ENCODE measurements around the gene ZNF2. TPM values are rescaled to one million over a fixed set of nuclear protein-coding genes. Genes with fewer than 3 reads are reported as not detected.

The ZNF2 gene
- total and polyA plus RNA-seq, 2 of the 13 experiments (the other 11 are each of a cell fraction or from before 2014, with no cell fraction given): 4.3 to 6.1 TPM

DNA sequence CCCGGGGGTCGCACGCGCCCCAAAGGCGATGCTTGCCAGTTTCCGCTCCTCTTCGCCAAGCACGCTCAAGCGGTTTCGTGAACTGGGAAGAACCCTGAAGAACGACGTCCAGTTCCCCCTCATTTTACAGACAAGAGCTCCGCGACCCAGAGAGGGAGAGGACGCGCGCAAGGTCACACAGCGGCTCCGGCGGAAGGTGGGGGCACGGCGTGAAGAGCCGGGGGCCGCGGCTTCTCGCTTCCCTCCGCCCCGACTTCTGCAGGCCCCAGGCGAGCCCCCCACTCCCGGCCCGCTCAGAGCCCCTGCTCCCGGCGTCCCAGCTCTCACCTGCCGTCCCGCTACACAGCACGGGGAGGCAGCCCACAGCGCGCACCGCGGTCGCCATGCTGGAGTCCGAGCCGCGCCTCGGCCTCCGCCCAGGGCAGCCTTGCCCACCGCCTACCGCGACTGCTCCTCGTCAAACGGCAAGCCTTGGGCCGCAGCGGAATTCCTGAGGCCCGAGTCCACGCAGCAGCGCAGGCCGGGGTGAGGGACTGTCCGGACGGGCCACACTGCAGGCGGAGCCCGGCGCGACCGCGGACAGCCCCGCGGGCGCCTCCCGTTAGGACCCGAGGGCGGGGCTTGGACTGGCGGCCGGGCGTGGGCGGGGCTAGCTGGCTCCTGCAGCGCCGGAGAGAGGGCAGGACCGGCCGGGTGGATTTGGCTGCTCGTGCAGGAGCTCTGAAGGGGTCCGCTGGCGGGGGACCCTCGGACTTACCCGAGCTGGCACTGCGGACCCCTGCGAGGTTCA is 44.0 kb upstream of the ZNF2 start, which contains the start of gene MRPS5 (continued):
- TF ChIP-seq, protein P1, sequence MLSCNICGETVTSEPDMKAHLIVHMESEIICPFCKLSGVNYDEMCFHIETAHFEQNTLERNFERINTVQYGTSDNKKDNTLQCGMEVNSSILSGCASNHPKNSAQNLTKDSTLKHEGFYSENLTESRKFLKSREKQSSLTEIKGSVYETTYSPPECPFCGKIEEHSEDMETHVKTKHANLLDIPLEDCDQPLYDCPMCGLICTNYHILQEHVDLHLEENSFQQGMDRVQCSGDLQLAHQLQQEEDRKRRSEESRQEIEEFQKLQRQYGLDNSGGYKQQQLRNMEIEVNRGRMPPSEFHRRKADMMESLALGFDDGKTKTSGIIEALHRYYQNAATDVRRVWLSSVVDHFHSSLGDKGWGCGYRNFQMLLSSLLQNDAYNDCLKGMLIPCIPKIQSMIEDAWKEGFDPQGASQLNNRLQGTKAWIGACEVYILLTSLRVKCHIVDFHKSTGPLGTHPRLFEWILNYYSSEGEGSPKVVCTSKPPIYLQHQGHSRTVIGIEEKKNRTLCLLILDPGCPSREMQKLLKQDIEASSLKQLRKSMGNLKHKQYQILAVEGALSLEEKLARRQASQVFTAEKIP (CRISPR knock-in tag; IDR thresholded peaks at IDR 0.05; ENCODE audit: borderline replicate concordance): no peak
- TF ChIP-seq ZNF225 (CRISPR knock-in tag; IDR thresholded peaks at IDR 0.05): peak; percentile 98
- peak; percentile 96 for TF ChIP-seq TMF1 (CRISPR knock-in tag; IDR thresholded peaks at IDR 0.05; ENCODE audit: low read depth)
- no peak for TF ChIP-seq ZNF569 (CRISPR knock-in tag; IDR thresholded peaks at IDR 0.05; ENCODE audit: borderline replicate concordance)
- TF ChIP-seq, protein P2, sequence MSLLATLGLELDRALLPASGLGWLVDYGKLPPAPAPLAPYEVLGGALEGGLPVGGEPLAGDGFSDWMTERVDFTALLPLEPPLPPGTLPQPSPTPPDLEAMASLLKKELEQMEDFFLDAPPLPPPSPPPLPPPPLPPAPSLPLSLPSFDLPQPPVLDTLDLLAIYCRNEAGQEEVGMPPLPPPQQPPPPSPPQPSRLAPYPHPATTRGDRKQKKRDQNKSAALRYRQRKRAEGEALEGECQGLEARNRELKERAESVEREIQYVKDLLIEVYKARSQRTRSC (CRISPR knock-in tag; IDR thresholded peaks at IDR 0.05; ENCODE audit: low read depth): peak; percentile 71; the same call in 1 of the 2 replicates
- TF ChIP-seq AKAP8 (CRISPR knock-in tag; IDR thresholded peaks at IDR 0.05): peak; percentile 93
- peak; percentile 88 for TF ChIP-seq GTF3A (CRISPR knock-in tag; conservative IDR thresholded peaks at IDR 0.05)
- TF ChIP-seq ESRRA (CRISPR knock-in tag; IDR thresholded peaks at IDR 0.05; ENCODE audit: low read depth): peak; percentile 89
- TF ChIP-seq ZNF547 (CRISPR knock-in tag; IDR thresholded peaks at IDR 0.05): peak; percentile 76; the same call in 1 of the 2 replicates
- peak; percentile 60; the same call in 1 of the 2 replicates for TF ChIP-seq ARID2 (CRISPR knock-in tag; IDR thresholded peaks at IDR 0.05; ENCODE audit: borderline replicate concordance)
- peak; percentile 56 for TF ChIP-seq PPARG (CRISPR knock-in tag; conservative IDR thresholded peaks at IDR 0.05)
- peak; percentile 80; the same call in 1 of the 2 replicates for TF ChIP-seq MXD4 (CRISPR knock-in tag; IDR thresholded peaks at IDR 0.05)
- TF ChIP-seq JDP2 (CRISPR knock-in tag; IDR thresholded peaks at IDR 0.05; ENCODE audit: borderline replicate concordance): no peak
- TF ChIP-seq EED (CRISPR knock-in tag; IDR thresholded peaks at IDR 0.05): 0 out of 2 replicates have a peak, but pooled peaks have one; percentile 74
- no peak for TF ChIP-seq ZNF7 (CRISPR knock-in tag; IDR thresholded peaks at IDR 0.05)
- TF ChIP-seq FOXA1 (IDR thresholded peaks at IDR 0.05): no peak
- TF ChIP-seq FOXA1 (CRISPR knock-in tag; IDR thresholded peaks at IDR 0.05): 0 out of 2 replicates have a peak, but pooled peaks have one; percentile 6
- peak; percentile 61; the same call in 1 of the 2 replicates for TF ChIP-seq PHF21A (CRISPR knock-in tag; IDR thresholded peaks at IDR 0.05)
- TF ChIP-seq PHF20 (CRISPR knock-in tag; IDR thresholded peaks at IDR 0.05): peak; percentile 85
- no peak; the same call in 1 of the 2 replicates for TF ChIP-seq ZNF441 (CRISPR knock-in tag; IDR thresholded peaks at IDR 0.05; ENCODE audit: borderline replicate concordance)
- TF ChIP-seq TAF1 (CRISPR knock-in tag; IDR thresholded peaks at IDR 0.05): peak; percentile 97
- peak; percentile 93 for TF ChIP-seq NRL (CRISPR knock-in tag; IDR thresholded peaks at IDR 0.05; ENCODE audit: borderline replicate concordance)
- TF ChIP-seq, protein P3, sequence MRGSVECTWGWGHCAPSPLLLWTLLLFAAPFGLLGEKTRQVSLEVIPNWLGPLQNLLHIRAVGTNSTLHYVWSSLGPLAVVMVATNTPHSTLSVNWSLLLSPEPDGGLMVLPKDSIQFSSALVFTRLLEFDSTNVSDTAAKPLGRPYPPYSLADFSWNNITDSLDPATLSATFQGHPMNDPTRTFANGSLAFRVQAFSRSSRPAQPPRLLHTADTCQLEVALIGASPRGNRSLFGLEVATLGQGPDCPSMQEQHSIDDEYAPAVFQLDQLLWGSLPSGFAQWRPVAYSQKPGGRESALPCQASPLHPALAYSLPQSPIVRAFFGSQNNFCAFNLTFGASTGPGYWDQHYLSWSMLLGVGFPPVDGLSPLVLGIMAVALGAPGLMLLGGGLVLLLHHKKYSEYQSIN (CRISPR knock-in tag; IDR thresholded peaks at IDR 0.05; ENCODE audit: borderline replicate concordance): no peak
- TF ChIP-seq NR1H2 (CRISPR knock-in tag; IDR thresholded peaks at IDR 0.05; ENCODE audit: borderline replicate concordance, low read depth): no peak
- TF ChIP-seq, protein P4, sequence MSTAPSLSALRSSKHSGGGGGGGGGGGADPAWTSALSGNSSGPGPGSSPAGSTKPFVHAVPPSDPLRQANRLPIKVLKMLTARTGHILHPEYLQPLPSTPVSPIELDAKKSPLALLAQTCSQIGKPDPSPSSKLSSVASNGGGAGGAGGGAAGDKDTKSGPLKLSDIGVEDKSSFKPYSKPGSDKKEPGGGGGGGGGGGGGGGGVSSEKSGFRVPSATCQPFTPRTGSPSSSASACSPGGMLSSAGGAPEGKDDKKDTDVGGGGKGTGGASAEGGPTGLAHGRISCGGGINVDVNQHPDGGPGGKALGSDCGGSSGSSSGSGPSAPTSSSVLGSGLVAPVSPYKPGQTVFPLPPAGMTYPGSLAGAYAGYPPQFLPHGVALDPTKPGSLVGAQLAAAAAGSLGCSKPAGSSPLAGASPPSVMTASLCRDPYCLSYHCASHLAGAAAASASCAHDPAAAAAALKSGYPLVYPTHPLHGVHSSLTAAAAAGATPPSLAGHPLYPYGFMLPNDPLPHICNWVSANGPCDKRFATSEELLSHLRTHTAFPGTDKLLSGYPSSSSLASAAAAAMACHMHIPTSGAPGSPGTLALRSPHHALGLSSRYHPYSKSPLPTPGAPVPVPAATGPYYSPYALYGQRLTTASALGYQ (CRISPR knock-in tag; IDR thresholded peaks at IDR 0.05): peak; percentile 84
- TF ChIP-seq CBFB (CRISPR knock-in tag; IDR thresholded peaks at IDR 0.05): peak; percentile 94; the same call in 1 of the 2 replicates

All from HepG2 (cell line).